Trophoblast cell (in vitro differentiated cells and primary cell): ENCODE measurements around the gene CLEC4C.
"Not testable (repeated sequence)": the region's sequence is repeated elsewhere in the genome, so short reads cannot be mapped to it uniquely, and the experiment has no call there.

Source experiments
- DNase-seq, 2 donors: peaks; one replicate each; pipeline ENCODE4 v3.0.0-alpha.2; 2016
- H2AFZ ChIP-seq: 2 replicates; pipeline ENCODE4 v1.6.1; 2013; ENCODE audit warnings: low read length, moderate library complexity, mild to moderate bottlenecking; ENCODE audit not compliant: insufficient read depth, poor library complexity
- H2AK5ac ChIP-seq: 2 replicates; pipeline ENCODE4 v1.6.1; 2013; ENCODE audit warnings: mild to moderate bottlenecking, low read length
- H2BK120ac ChIP-seq: 2 replicates; pipeline ENCODE4 v1.6.1; 2013; ENCODE audit warnings: low read length, mild to moderate bottlenecking, moderate library complexity; ENCODE audit not compliant: insufficient read depth, poor library complexity
- H2BK12ac ChIP-seq: 2 replicates; pipeline ENCODE4 v1.6.1; 2013; ENCODE audit warnings: mild to moderate bottlenecking, low read length, moderate library complexity
- H2BK5ac ChIP-seq: 2 replicates; pipeline ENCODE4 v1.6.1; 2013; ENCODE audit warnings: low read length, low read depth, moderate library complexity, mild to moderate bottlenecking; ENCODE audit not compliant: poor library complexity
- H3K14ac ChIP-seq: 2 replicates; pipeline ENCODE4 v1.6.1; 2013; ENCODE audit warnings: mild to moderate bottlenecking, low read length
- H3K18ac ChIP-seq: 2 replicates; pipeline ENCODE4 v1.6.1; 2013; ENCODE audit warnings: mild to moderate bottlenecking, low read length
- H3K23ac ChIP-seq: 2 replicates; pipeline ENCODE4 v1.6.1; 2013; ENCODE audit warnings: low read length
- H3K27ac ChIP-seq: 2 replicates; pipeline ENCODE4 v1.5.1; 2013; ENCODE audit warnings: low read depth, mild to moderate bottlenecking, inconsistent platforms, low read length, moderate library complexity
- H3K27me3 ChIP-seq: 2 replicates; pipeline ENCODE4 v1.6.1; 2013; ENCODE audit warnings: inconsistent platforms, mild to moderate bottlenecking, low read length, moderate library complexity; ENCODE audit not compliant: insufficient read depth
- H3K36me3 ChIP-seq, 2 experiments: 1 replicate in 1 of 2; 2 replicates in 1 of 2; pipeline ENCODE4 v1.6.1; 2013; ENCODE audit warnings: low read length in 2 of 2, mild to moderate bottlenecking in 2 of 2, moderate library complexity in 1 of 2; ENCODE audit not compliant: insufficient read depth in 2 of 2, control insufficient read depth in 1 of 2
- H3K4ac ChIP-seq: 2 replicates; pipeline ENCODE4 v1.6.1; 2013; ENCODE audit warnings: low read depth, mild to moderate bottlenecking, low read length, moderate library complexity
- H3K4me1 ChIP-seq, 2 experiments: 1 replicate in 1 of 2; 2 replicates in 1 of 2; pipeline ENCODE4 v1.6.1; 2013; ENCODE audit warnings: low read length in 2 of 2, mild to moderate bottlenecking in 2 of 2, moderate library complexity in 1 of 2; ENCODE audit not compliant: insufficient read depth in 2 of 2, control insufficient read depth in 1 of 2
- H3K4me2 ChIP-seq: 2 replicates; pipeline ENCODE4 v1.6.1; 2013; ENCODE audit warnings: inconsistent platforms, mild to moderate bottlenecking, low read length, moderate library complexity
- H3K4me3 ChIP-seq: 2 replicates; pipeline ENCODE4 v1.5.1; 2013; ENCODE audit warnings: mild to moderate bottlenecking, low read depth, low read length, inconsistent platforms
- H3K79me1 ChIP-seq: one replicate; pipeline ENCODE4 v1.6.1; 2013; ENCODE audit warnings: low read length
- H3K79me2 ChIP-seq: 2 replicates; pipeline ENCODE4 v1.6.1; 2013; ENCODE audit warnings: low read length, mild to moderate bottlenecking; ENCODE audit not compliant: control insufficient read depth, insufficient read depth, poor library complexity
- H3K9ac ChIP-seq: 2 replicates; pipeline ENCODE4 v1.6.1; 2013; ENCODE audit warnings: mild to moderate bottlenecking, low read length
- H3K9me3 ChIP-seq: 2 replicates; pipeline ENCODE4 v1.6.1; 2013; ENCODE audit warnings: low read depth, mild to moderate bottlenecking, control low read depth, inconsistent platforms, low read length; ENCODE audit not compliant: insufficient read depth
- H4K12ac ChIP-seq: 2 replicates; pipeline ENCODE4 v1.6.1; 2013; ENCODE audit warnings: low read depth, mild to moderate bottlenecking, low read length, moderate library complexity
- H4K8ac ChIP-seq: 2 replicates; pipeline ENCODE4 v1.6.1; 2013; ENCODE audit warnings: low read depth, mild to moderate bottlenecking, low read length, moderate library complexity
- H4K91ac ChIP-seq: one replicate; pipeline ENCODE4 v1.6.1; 2013; ENCODE audit warnings: low read depth, mild to moderate bottlenecking, low read length, moderate library complexity
- whole genome bisulfite sequencing: extraction: QIAGEN DNeasy Blood & Tissue Kit; methylation state at CpG from one replicate; pipeline ENCODE4 v1.1.7; 2013; ENCODE audit warnings: missing lambda C conversion rate; ENCODE audit not compliant: insufficient read length, insufficient coverage; ENCODE audit errors: extremely low coverage; 5-methylcytosine and 5-hydroxymethylcytosine counted together

CLEC4C gene

GRCh38 chr12:7755668-7756067 lies 8.5 kb upstream of the CLEC4C start:
- H4K12ac ChIP-seq, H3K27ac ChIP-seq, H3K36me3 ChIP-seq, H2BK120ac ChIP-seq, H3K79me2 ChIP-seq, H3K4me2 ChIP-seq, H3K18ac ChIP-seq, H3K4me3 ChIP-seq, H3K4ac ChIP-seq, H3K79me1 ChIP-seq, DNase-seq, H2AFZ ChIP-seq, H3K14ac ChIP-seq, H3K9ac ChIP-seq, H4K8ac ChIP-seq, H2BK5ac ChIP-seq, H2BK12ac ChIP-seq, H4K91ac ChIP-seq, H3K4me1 ChIP-seq, H3K9me3 ChIP-seq, H2AK5ac ChIP-seq, H3K23ac ChIP-seq, H3K27me3 ChIP-seq: not testable (repeated sequence)
- WGBS = no CpG with 5 or more reads among the region's 9 CpGs

- H3K27ac ChIP-seq, H3K79me2 ChIP-seq, H2AFZ ChIP-seq, H3K4ac ChIP-seq, H4K91ac ChIP-seq, H4K12ac ChIP-seq, DNase-seq, H3K79me1 ChIP-seq, H3K4me2 ChIP-seq, H3K9me3 ChIP-seq, H4K8ac ChIP-seq, H2BK120ac ChIP-seq, H3K18ac ChIP-seq, H3K36me3 ChIP-seq, H3K4me3 ChIP-seq, H2BK5ac ChIP-seq, H2AK5ac ChIP-seq, H3K4me1 ChIP-seq, H2BK12ac ChIP-seq, H3K9ac ChIP-seq, H3K23ac ChIP-seq, H3K27me3 ChIP-seq, H3K14ac ChIP-seq: not testable (repeated sequence)
- no CpG with 5 or more reads among the region's 48 CpGs for WGBS
Observed at GRCh38 chr12:7751941-7752922, 5.1 kb upstream of the CLEC4C start.

- Histone ChIP-seq H3K4me1 (peaks cover 0 to 2% of the 10 kb centered on the region in 2 experiments), H3K27ac (no peak overlapping the region), H4K12ac (no peak overlapping the region), H4K91ac (no peak overlapping the region), H3K4me2 (no peak overlapping the region), H3K27me3 (no peaks in the 10 kb centered on the region), H3K79me2 (no peaks in the 10 kb centered on the region), H2BK5ac (no peak overlapping the region), H2BK120ac (no peak overlapping the region), H3K14ac (no peak overlapping the region), H3K36me3 (no peaks in the 10 kb centered on the region), H3K4ac (no peak overlapping the region), H3K9me3 (no peaks in the 10 kb centered on the region), H3K4me3 (no peak overlapping the region), H2AFZ (no peak overlapping the region), H3K79me1 (no peaks in the 10 kb centered on the region), H2AK5ac (no peak overlapping the region), H3K18ac (no peak overlapping the region), H3K23ac (no peak overlapping the region), H3K9ac (no peak overlapping the region), H4K8ac (no peak overlapping the region), H2BK12ac (no peak overlapping the region)
- no peak for DNase-seq
- no CpG with 5 or more reads among the region's 20 CpGs for WGBS
Observed at GRCh38 chr12:7751394-7751793, 4.2 kb upstream of the CLEC4C start.

- Histone ChIP-seq H2BK120ac (no peak overlapping the region), H4K8ac (no peak overlapping the region), H2AFZ (no peak overlapping the region), H3K27me3 (no peaks in the 10 kb centered on the region), H3K27ac (no peak overlapping the region), H2BK12ac (no peak overlapping the region), H3K79me2 (no peaks in the 10 kb centered on the region), H2BK5ac (no peak overlapping the region), H3K14ac (no peak overlapping the region), H3K36me3 (no peaks in the 10 kb centered on the region), H3K4me3 (no peak overlapping the region), H3K18ac (no peak overlapping the region), H3K4ac (no peak overlapping the region), H3K23ac (no peak overlapping the region), H3K4me2 (no peak overlapping the region), H4K12ac (no peak overlapping the region), H2AK5ac (no peak overlapping the region), H3K9me3 (no peaks in the 10 kb centered on the region), H3K4me1 (peaks cover 0 to 2% of the 10 kb centered on the region in 2 experiments), H3K9ac (no peak overlapping the region), H4K91ac (no peak overlapping the region), H3K79me1 (no peaks in the 10 kb centered on the region)
- DNase-seq = no peak
- no CpG with 5 or more reads among the region's 6 CpGs for WGBS
Observed at GRCh38 chr12:7750350-7750749, 3.2 kb upstream of the CLEC4C start.
